K562 (cell line): ENCODE measurements around the gene CRTC3. TPM values are rescaled to one million over a fixed set of nuclear protein-coding genes. Genes with fewer than 3 reads are reported as not detected.

ENCODE experiments used
- ATAC-seq: fragments of 200-7000 bp; cut with Tn5 transposase; 3 replicates; pipeline ENCODE4 v1.9.1; 2020; ENCODE audit warnings: moderate library complexity
- BruUV-seq: library from RNA; stranded (reverse); fragments of 400-500 nt; replicated peaks from 2 replicates; lab custom pipeline; 2021; lab: Mats Ljungman, UMichigan
- CTCF ChIA-PET: fragments of 300-600 bp; formaldehyde crosslinking; extraction: SDS; loops from one replicate; lab custom pipeline; 2021; ENCODE audit warnings: low intra/inter-chr PET ratio; lab: Yijun Ruan, JAX
- POLR2A ChIA-PET: fragments of 300-600, 350-650 bp; sonication (Branson Sonifier 250); formaldehyde crosslinking; extraction: SDS; loops from one replicate; lab custom pipeline; 2021; ENCODE audit warnings: antibody characterized with exemption, inconsistent platforms; lab: Yijun Ruan, JAX
- DNase-seq, 4 experiments: peaks; one replicate each; pipeline versions ENCODE4 v3.0.0 to v3.0.0-alpha.2; 2011 to 2018; ENCODE audit warnings: low spot score in 3 of 4, mixed read lengths in 3 of 4; ENCODE audit errors: extremely low read depth in 1 of 4
- FAIRE-seq: peaks from 2 replicates; lab custom pipeline; 2011; peaks lifted over from hg19 to GRCh38; lab: Jason Lieb, UNC
- H2AFZ ChIP-seq: 2 replicates; pipeline ENCODE4 v1.6.0; 2011; ENCODE audit warnings: low read depth, low read length, control low read depth, inconsistent platforms
- H3K27ac ChIP-seq: fragments of 200-600 bp; 3 replicates; pipeline ENCODE4 v1.8.0; 2011; ENCODE audit warnings: low read depth, mild to moderate bottlenecking, control low read depth, inconsistent platforms, low read length, moderate library complexity, mixed read lengths; ENCODE audit errors: extremely low read depth
- H3K27me3 ChIP-seq, 2 experiments: fragments of 300-600 bp in 1 of 2; 2 replicates in 1 of 2; 3 replicates in 1 of 2; pipeline versions ENCODE4 v1.6.0 to v1.8.0; 2011; ENCODE audit warnings: inconsistent platforms in 2 of 2, low read length in 2 of 2, mild to moderate bottlenecking in 1 of 2, mixed read lengths in 1 of 2, moderate library complexity in 1 of 2; ENCODE audit not compliant: control insufficient read depth in 2 of 2, insufficient read depth in 2 of 2
- H3K36me3 ChIP-seq: fragments of 300-600 bp; 3 replicates; pipeline ENCODE4 v1.8.0; 2011; ENCODE audit warnings: mild to moderate bottlenecking, low read length, inconsistent platforms; ENCODE audit not compliant: control insufficient read depth, insufficient read depth
- H3K4me1 ChIP-seq, 2 experiments: fragments of 200-600 bp in 1 of 2; replicated peaks in 1 of 2; 2 replicates in 1 of 2; 3 replicates in 1 of 2; pipeline versions ENCODE4 v1.5.1 to v1.8.0; 2011; ENCODE audit warnings: inconsistent platforms in 2 of 2, low read length in 2 of 2, mild to moderate bottlenecking in 1 of 2, mixed read lengths in 1 of 2, moderate library complexity in 1 of 2; ENCODE audit not compliant: control insufficient read depth in 2 of 2, insufficient read depth in 2 of 2
- H3K4me2 ChIP-seq: 2 replicates; pipeline ENCODE4 v1.6.1; 2011; ENCODE audit warnings: low read length, control low read depth, inconsistent platforms, mixed read lengths; ENCODE audit not compliant: insufficient read depth
- H3K4me3 ChIP-seq: fragments of 200-600 bp; sonication (generic), shearing (Covaris generic); 2 replicates; pipeline ENCODE4 v1.5.1; 2016; ENCODE audit warnings: control low read depth, inconsistent platforms
- H3K79me2 ChIP-seq: fragments of 200-600 bp; 3 replicates; pipeline ENCODE4 v1.8.0; 2011; ENCODE audit warnings: low read length, inconsistent platforms; ENCODE audit not compliant: control insufficient read depth, insufficient read depth
- H3K9ac ChIP-seq, 2 experiments: 2 replicates each; pipeline versions ENCODE4 v1.6.0 to v1.6.1; 2011; ENCODE audit warnings: low read depth in 2 of 2, low read length in 2 of 2, control low read depth in 1 of 2, inconsistent platforms in 1 of 2, mild to moderate bottlenecking in 1 of 2, mixed read lengths in 1 of 2; ENCODE audit not compliant: insufficient read depth in 1 of 2
- H3K9me1 ChIP-seq: one replicate; pipeline ENCODE4 v1.6.0; 2011; ENCODE audit warnings: inconsistent platforms, mild to moderate bottlenecking, low read length, moderate library complexity; ENCODE audit not compliant: control insufficient read depth, insufficient read depth
- H3K9me3 ChIP-seq: replicated peaks from 2 replicates; pipeline ENCODE4 v1.5.1; 2011; ENCODE audit warnings: low read depth, low read length, inconsistent platforms; ENCODE audit not compliant: control insufficient read depth, insufficient read depth
- H4K20me1 ChIP-seq: replicated peaks from 2 replicates; pipeline ENCODE4 v1.6.1; 2011; ENCODE audit warnings: low read length, inconsistent platforms, mixed read lengths; ENCODE audit not compliant: control insufficient read depth, insufficient read depth
- DIDO1 ChIP-seq: fragments of 450-650 bp; IDR thresholded peaks from 2 replicates; pipeline ENCODE4 v1.6.1; 2016; ENCODE audit warnings: low read depth, missing biosample characterization, missing genetic modification characterization
- HDAC1 ChIP-seq, 2 experiments: fragments of 450-650 bp; IDR thresholded peaks; 2 replicates each; pipeline ENCODE4 v1.6.1; 2016 to 2017; ENCODE audit warnings: inconsistent platforms in 1 of 2, mild to moderate bottlenecking in 1 of 2, moderate library complexity in 1 of 2
- NR2F6 ChIP-seq: fragments of 450-650 bp; formaldehyde crosslinking; IDR thresholded peaks from 2 replicates; pipeline ENCODE4 v1.4.0; 2020; ENCODE audit warnings: mild to moderate bottlenecking
- PYGO2 ChIP-seq: fragments of 450-650 bp; IDR thresholded peaks from 2 replicates; pipeline ENCODE4 v1.6.1; 2016; ENCODE audit warnings: mild to moderate bottlenecking, missing genetic modification characterization, moderate library complexity, missing compliant biosample characterization
- ZNF324 ChIP-seq: fragments of 250-450 bp; sonication (Bioruptor Pico); IDR thresholded peaks from 2 replicates; pipeline ENCODE4 v1.4.0; 2020; ENCODE audit warnings: mild to moderate bottlenecking
- WGBS: fragments of 100-300 bp; shearing (Covaris generic); methylation state at CpG from one replicate; pipeline ENCODE4 v1.1.6; 2016; ENCODE audit warnings: low coverage, mixed read lengths; ENCODE audit not compliant: insufficient coverage; ENCODE audit errors: missing lambda C conversion rate; 5-methylcytosine and 5-hydroxymethylcytosine counted together
- in situ Hi-C: fragments of 300-500 bp; cut with MboI; formaldehyde crosslinking; loops from 4 replicates; pipeline ENCODE4 v1.15.0; 2018; ENCODE audit warnings: inconsistent platforms, mixed read lengths
- intact Hi-C: fragments of 100-400 bp; cut with micrococcal nuclease; formaldehyde crosslinking; loops from 2 replicates; pipeline ENCODE4 v1.14.2; 2022
- polyA plus RNA-seq, 8 experiments: library from polyadenylated mRNA; depleted of rRNA in 4 of 8; stranded (reverse) in 5 of 8; unstranded in 3 of 8; fragments of >200 nt; fragmentation: Nextera tagmentation in 2 of 8; fragmentation: Illumina TruSeq in 1 of 8; extraction: Ambion mirVana in 2 of 8; extraction: Trizol in 1 of 8; gene quantifications; 2 replicates each; pipeline versions ENCODE4 v1.2.1 to v1.2.3, GENCODE V29; 2011 to 2014; ENCODE audit warnings: inconsistent platforms in 1 of 8, missing spikeins in 1 of 8
- total RNA-seq, 7 experiments: library from RNA; depleted of rRNA in 6 of 7; stranded (reverse); fragments of >200 nt in 6 of 7; fragmentation: Illumina TruSeq in 2 of 7; extraction: Trizol in 2 of 7; gene quantifications; 2 replicates each; pipeline versions ENCODE4 v1.2.1 to v1.2.3, GENCODE V29; 2011 to 2021; ENCODE audit warnings: low replicate concordance in 1 of 7
- TF ChIP-seq, protein P1 (sequence below): fragments of 450-650 bp; formaldehyde crosslinking; IDR thresholded peaks from 2 replicates; pipeline ENCODE4 v1.4.0; 2020; ENCODE audit warnings: mild to moderate bottlenecking

CRTC3 gene
- total and polyA plus RNA-seq, 9 of the 15 experiments (the other 6 are each of a cell fraction or from before 2014, with no cell fraction given), result 1.2 to 19.0 (median 11.6) TPM

DNA sequence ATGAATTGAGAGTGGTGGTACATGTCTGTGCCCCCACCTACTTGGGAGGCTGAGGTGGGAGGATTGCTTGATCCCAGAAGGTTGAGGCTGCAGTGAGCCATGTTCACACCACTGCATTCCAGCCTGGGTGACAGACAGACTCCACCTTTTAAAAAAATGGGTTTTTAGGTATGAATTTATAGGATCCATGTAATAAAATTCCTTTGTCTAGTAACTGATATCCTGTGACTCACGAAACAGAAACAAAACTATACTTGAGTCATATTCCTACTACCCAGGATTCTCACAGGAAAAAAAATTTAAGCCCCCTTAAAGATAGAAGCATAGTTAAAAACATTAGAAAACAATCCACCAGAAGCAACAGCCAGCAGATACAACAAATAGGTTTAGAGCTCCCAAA is 10.0 kb upstream of the CRTC3 start:
- TF ChIP-seq NR2F6 (CRISPR knock-in tag) (no peak), PYGO2 (tag) (no peak), HDAC1 (IDR thresholded peaks at IDR 0.05) (no peak), ZNF324 (CRISPR knock-in tag) (no peak), DIDO1 (tag) (no peak)
- TF ChIP-seq, protein P1, sequence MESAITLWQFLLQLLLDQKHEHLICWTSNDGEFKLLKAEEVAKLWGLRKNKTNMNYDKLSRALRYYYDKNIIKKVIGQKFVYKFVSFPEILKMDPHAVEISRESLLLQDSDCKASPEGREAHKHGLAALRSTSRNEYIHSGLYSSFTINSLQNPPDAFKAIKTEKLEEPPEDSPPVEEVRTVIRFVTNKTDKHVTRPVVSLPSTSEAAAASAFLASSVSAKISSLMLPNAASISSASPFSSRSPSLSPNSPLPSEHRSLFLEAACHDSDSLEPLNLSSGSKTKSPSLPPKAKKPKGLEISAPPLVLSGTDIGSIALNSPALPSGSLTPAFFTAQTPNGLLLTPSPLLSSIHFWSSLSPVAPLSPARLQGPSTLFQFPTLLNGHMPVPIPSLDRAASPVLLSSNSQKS (CRISPR knock-in tag), result no peak
- intact Hi-C loops (no loop called here), in situ Hi-C loops (no loop called here)
- no peaks in the 10 kb centered on the region for H3K9me1 ChIP-seq
- POLR2A ChIA-PET, result no interaction called here
- no TSS peak for BruUV-seq
- ATAC-seq, result no peak
- WGBS, result 8% methylated on average over 1 of the region's 1 CpG
- no peak overlapping the region for H3K9ac ChIP-seq
- H4K20me1 ChIP-seq, result no peaks in the 10 kb centered on the region
- H3K36me3 ChIP-seq, result no peaks in the 10 kb centered on the region
- DNase-seq, result no peak
- no peak for FAIRE-seq
- no peaks in the 10 kb centered on the region; a peak in 1 of 5 replicates for H3K4me1 ChIP-seq
- H2AFZ ChIP-seq, result no peak overlapping the region
- H3K27me3 ChIP-seq, result no peaks in the 10 kb centered on the region
- no peak overlapping the region for H3K4me2 ChIP-seq
- CTCF ChIA-PET, result no interaction called here
- no peaks in the 10 kb centered on the region for H3K79me2 ChIP-seq
- H3K27ac ChIP-seq, result no peak overlapping the region
- no peak overlapping the region for H3K4me3 ChIP-seq
- H3K9me3 ChIP-seq, result no peaks in the 10 kb centered on the region
